Tibial artery (tissue), 4 donors: Measurements from ENCODE around the gene TCF23.
"Not testable (repeated sequence)": the region's sequence is repeated elsewhere in the genome, so short reads cannot be mapped to it uniquely, and the experiment has no call there.

ENCODE experiments used
- DNase-seq, 2 donors: peaks; one replicate each; pipeline ENCODE4 v3.0.0-alpha.2; 2019
- H3K27ac ChIP-seq, 2 donors: fragments of 200-600 bp; sonication (generic) in 1 of 2; 1 replicate in 1 of 2; 2 replicates in 1 of 2; pipeline ENCODE4 v1.5.1; 2018 to 2019; ENCODE audit warnings: mild to moderate bottlenecking in 1 of 2
- H3K27me3 ChIP-seq, 2 donors: fragments of 200-600 bp; sonication (generic) in 1 of 2; one replicate each; pipeline versions ENCODE4 v1.5.1 to v1.6.0; 2016 to 2019
- H3K36me3 ChIP-seq, 3 donors: fragments of 200-600 bp; sonication (generic) in 2 of 3; one replicate each; pipeline ENCODE4 v1.5.1; 2016 to 2019; ENCODE audit warnings: mild to moderate bottlenecking in 2 of 3
- H3K4me1 ChIP-seq, 4 donors: fragments of 200-600 bp; sonication (generic) in 2 of 4; 1 replicate in 3 of 4; 2 replicates in 1 of 4; pipeline ENCODE4 v1.5.1; 2016 to 2019
- H3K4me3 ChIP-seq, 2 donors: fragments of 200-600 bp; sonication (generic) in 1 of 2; 1 replicate in 1 of 2; 2 replicates in 1 of 2; pipeline ENCODE4 v1.5.1; 2018 to 2019; ENCODE audit warnings: mild to moderate bottlenecking in 2 of 2
- H3K9me3 ChIP-seq, 3 donors: fragments of 200-600 bp; sonication (generic) in 1 of 3; one replicate each; pipeline ENCODE4 v1.5.1; 2016 to 2019
- intact Hi-C: fragments of 100-400 bp; cut with DNase I; formaldehyde crosslinking; loops from one replicate; pipeline ENCODE4 v1.15.0; 2023; ENCODE audit warnings: low total_unique reads
- TF ChIP-seq, protein P1 (sequence below), 2 experiments: fragments of 200-600 bp in 1 of 2; fragments of 450-650 bp in 1 of 2; IDR thresholded peaks; one replicate each; pipeline ENCODE4 v1.5.1; 2017 to 2019; ENCODE audit warnings: antibody characterized with exemption in 2 of 2, mild to moderate bottlenecking in 1 of 2, moderate library complexity in 1 of 2

TCF23 gene

GRCh38 chr2:27174638-27175037 is 25.8 kb downstream of the TCF23 start:
- Histone ChIP-seq H3K4me3 (no peak overlapping the region), H3K27me3 (peaks cover 0 to 17% of the 10 kb centered on the region in 2 donors), H3K4me1 (peaks cover 0 to 7% (median 2%) of the 10 kb centered on the region in 4 donors), H3K27ac (no peak overlapping the region), H3K36me3 (no peaks in the 10 kb centered on the region), H3K9me3 (no peaks in the 10 kb centered on the region)
- no peak for DNase-seq
- TF ChIP-seq, protein P1, sequence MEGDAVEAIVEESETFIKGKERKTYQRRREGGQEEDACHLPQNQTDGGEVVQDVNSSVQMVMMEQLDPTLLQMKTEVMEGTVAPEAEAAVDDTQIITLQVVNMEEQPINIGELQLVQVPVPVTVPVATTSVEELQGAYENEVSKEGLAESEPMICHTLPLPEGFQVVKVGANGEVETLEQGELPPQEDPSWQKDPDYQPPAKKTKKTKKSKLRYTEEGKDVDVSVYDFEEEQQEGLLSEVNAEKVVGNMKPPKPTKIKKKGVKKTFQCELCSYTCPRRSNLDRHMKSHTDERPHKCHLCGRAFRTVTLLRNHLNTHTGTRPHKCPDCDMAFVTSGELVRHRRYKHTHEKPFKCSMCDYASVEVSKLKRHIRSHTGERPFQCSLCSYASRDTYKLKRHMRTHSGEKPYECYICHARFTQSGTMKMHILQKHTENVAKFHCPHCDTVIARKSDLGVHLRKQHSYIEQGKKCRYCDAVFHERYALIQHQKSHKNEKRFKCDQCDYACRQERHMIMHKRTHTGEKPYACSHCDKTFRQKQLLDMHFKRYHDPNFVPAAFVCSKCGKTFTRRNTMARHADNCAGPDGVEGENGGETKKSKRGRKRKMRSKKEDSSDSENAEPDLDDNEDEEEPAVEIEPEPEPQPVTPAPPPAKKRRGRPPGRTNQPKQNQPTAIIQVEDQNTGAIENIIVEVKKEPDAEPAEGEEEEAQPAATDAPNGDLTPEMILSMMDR (IDR thresholded peaks at IDR 0.05) = no peak
- intact Hi-C loops = no loop called here

GRCh38 chr2:27175330-27175729 is 26.5 kb downstream of the TCF23 start:
- TF ChIP-seq, protein P1 (IDR thresholded peaks at IDR 0.05) = no peak
- Histone ChIP-seq H3K9me3 (no peaks in the 10 kb centered on the region), H3K36me3 (no peaks in the 10 kb centered on the region), H3K27ac (no peak overlapping the region), H3K4me1 (peaks cover 0 to 9% (median 0%) of the 10 kb centered on the region in 4 donors), H3K27me3 (peaks cover 0 to 17% of the 10 kb centered on the region in 2 donors), H3K4me3 (no peak overlapping the region)
- DNase-seq = peak; percentile 67 to 74
- intact Hi-C loops = no loop called here

DNA sequence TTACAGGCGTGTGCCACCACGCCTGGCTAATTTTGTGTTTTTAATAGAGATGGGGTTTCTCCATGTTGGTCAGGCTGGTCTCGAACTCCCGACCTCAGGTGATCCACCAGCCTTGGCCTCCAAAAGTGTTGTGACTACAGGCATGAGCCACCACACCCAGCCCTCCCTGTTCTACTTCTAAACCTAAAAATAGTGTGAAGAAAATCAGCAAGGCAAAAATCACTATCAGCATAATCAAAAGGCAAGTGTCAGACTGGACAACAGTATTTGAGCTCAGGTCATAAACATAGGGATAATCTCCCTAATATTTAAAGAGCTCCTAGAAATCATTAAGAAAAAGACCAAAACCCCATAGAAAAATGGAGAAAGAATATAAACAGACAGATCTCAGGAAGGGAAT is 27.0 kb downstream of the TCF23 start:
- H3K4me3 ChIP-seq, H3K4me1 ChIP-seq, H3K36me3 ChIP-seq, DNase-seq, H3K9me3 ChIP-seq, H3K27ac ChIP-seq, intact Hi-C loops: not testable (repeated sequence)
- H3K27me3 ChIP-seq = peaks cover 0 to 17% of the 10 kb centered on the region in 2 donors

- Histone ChIP-seq H3K27me3 (peaks cover 0 to 17% of the 10 kb centered on the region in 2 donors), H3K27ac (no peak overlapping the region), H3K36me3 (no peaks in the 10 kb centered on the region), H3K4me3 (no peak overlapping the region), H3K9me3 (no peaks in the 10 kb centered on the region), H3K4me1 (peaks cover 0 to 12% (median 0%) of the 10 kb centered on the region in 4 donors)
- intact Hi-C loops = no loop called here
- DNase-seq = no peak
- TF ChIP-seq, protein P1 (IDR thresholded peaks at IDR 0.05) = no peak
Observed at GRCh38 chr2:27177441-27178351, 28.9 kb downstream of the TCF23 start.

GRCh38 chr2:27178469-27178868 is 29.7 kb downstream of the TCF23 start:
- peaks cover 0 to 10% of the 10 kb centered on the region in 2 donors for H3K27me3 ChIP-seq
- peaks cover 0 to 12% (median 0%) of the 10 kb centered on the region in 4 donors for H3K4me1 ChIP-seq
- intact Hi-C loops = no loop called here
- no peaks in the 10 kb centered on the region for H3K36me3 ChIP-seq
- TF ChIP-seq, protein P1 (IDR thresholded peaks at IDR 0.05) = no peak
- H3K4me3 ChIP-seq = no peak overlapping the region
- H3K9me3 ChIP-seq = no peaks in the 10 kb centered on the region
- H3K27ac ChIP-seq = no peak overlapping the region
- DNase-seq = no peak

GRCh38 chr2:27179344-27180000 is 30.7 kb downstream of the TCF23 start:
- Histone ChIP-seq H3K4me1 (peaks cover 0 to 17% (median 0%) of the 10 kb centered on the region in 4 donors), H3K36me3 (no peaks in the 10 kb centered on the region), H3K4me3 (no peak overlapping the region), H3K27ac (peak overlapping the region in 1 of 2 donors; percentile 27), H3K9me3 (no peaks in the 10 kb centered on the region), H3K27me3 (peaks cover 0 to 10% of the 10 kb centered on the region in 2 donors)
- TF ChIP-seq, protein P1 (IDR thresholded peaks at IDR 0.05) = no peak
- DNase-seq = no peak
- intact Hi-C loops = no loop called here
